GM18507 (cell line): ENCODE measurements around the gene KAZN.

Source experiments
- DNase-seq: peaks from one replicate; pipeline ENCODE4 v3.0.0; 2011; ENCODE audit warnings: low read depth; ENCODE audit not compliant: insufficient read length; ENCODE audit errors: extremely low spot score
- FAIRE-seq: peaks from 2 replicates; lab custom pipeline; 2011; peaks lifted over from hg19 to GRCh38; lab: Jason Lieb, UNC

KAZN gene

GRCh38 chr1:14884614-14885175 lies 286.2 kb downstream of the KAZN start:
- FAIRE-seq (no peak), DNase-seq (no peak)

- no peak for FAIRE-seq
Observed at GRCh38 chr1:14887044-14887566, 288.6 kb downstream of the KAZN start.

GRCh38 chr1:14887764-14888350 lies 289.4 kb downstream of the KAZN start:
- FAIRE-seq: no peak
- DNase-seq: no peak

More at GRCh38 chr1:14887044-14887566, 288.6 kb downstream of the KAZN start:
- DNase-seq: no peak

- FAIRE-seq (no peak), DNase-seq (no peak)
Observed at GRCh38 chr1:14888374-14888773, 289.9 kb downstream of the KAZN start.

- FAIRE-seq: no peak
- no peak for DNase-seq
Observed at GRCh38 chr1:14889825-14890440, 291.4 kb downstream of the KAZN start.

- no peak for DNase-seq
- FAIRE-seq: no peak
Observed at GRCh38 chr1:14891991-14892390, 293.5 kb downstream of the KAZN start.

- no peak for DNase-seq
- no peak for FAIRE-seq
Observed at GRCh38 chr1:14894811-14895560, 296.5 kb downstream of the KAZN start.

- DNase-seq: no peak
- no peak for FAIRE-seq
Observed at GRCh38 chr1:14895727-14896126, 297.2 kb downstream of the KAZN start.

GRCh38 chr1:14896381-14897079 lies 298.0 kb downstream of the KAZN start:
- no peak for FAIRE-seq
- DNase-seq: no peak

- FAIRE-seq (no peak), DNase-seq (no peak)
Observed at GRCh38 chr1:14897080-14897449, 298.6 kb downstream of the KAZN start.

GRCh38 chr1:14897547-14897946 lies 299.1 kb downstream of the KAZN start:
- no peak for DNase-seq
- no peak for FAIRE-seq

- FAIRE-seq (no peak), DNase-seq (no peak)
Observed at GRCh38 chr1:14897997-14898645, 299.6 kb downstream of the KAZN start.

GRCh38 chr1:14899686-14900085 lies 301.2 kb downstream of the KAZN start:
- FAIRE-seq (no peak), DNase-seq (no peak)

- DNase-seq: no peak
- no peak for FAIRE-seq
Observed at GRCh38 chr1:14901371-14901954, 303.0 kb downstream of the KAZN start.

GRCh38 chr1:14903922-14904321 lies 305.4 kb downstream of the KAZN start:
- DNase-seq (no peak), FAIRE-seq (no peak)

GRCh38 chr1:14906665-14907064 lies 308.2 kb downstream of the KAZN start:
- FAIRE-seq: no peak
- DNase-seq: no peak

GRCh38 chr1:14907416-14907815 lies 308.9 kb downstream of the KAZN start:
- FAIRE-seq: no peak

GRCh38 chr1:14909273-14909672 lies 310.8 kb downstream of the KAZN start:
- no peak for FAIRE-seq
- no peak for DNase-seq

More at GRCh38 chr1:14907416-14907815, 308.9 kb downstream of the KAZN start:
- DNase-seq: no peak

GRCh38 chr1:14909920-14910460 lies 311.5 kb downstream of the KAZN start:
- no peak for FAIRE-seq
- DNase-seq: no peak
